Mesendoderm (in vitro differentiated cells): Measurements from ENCODE around the gene CCDC92B.

Experiments
- DNase-seq: peaks from one replicate; pipeline ENCODE4 v3.0.0; 2013
- H2AK5ac ChIP-seq: 2 replicates; pipeline ENCODE4 v1.6.1; 2013; ENCODE audit warnings: low read length, inconsistent platforms
- H2BK120ac ChIP-seq: 2 replicates; pipeline ENCODE4 v1.6.1; 2013; ENCODE audit warnings: low read depth, mild to moderate bottlenecking, low read length, moderate library complexity, mixed read lengths
- H2BK15ac ChIP-seq: replicated peaks from 2 replicates; pipeline ENCODE4 v1.6.1; 2013; ENCODE audit warnings: low read depth, mild to moderate bottlenecking, moderate library complexity
- H2BK5ac ChIP-seq: 2 replicates; pipeline ENCODE4 v1.6.1; 2013; ENCODE audit warnings: low read length, inconsistent platforms
- H3K18ac ChIP-seq: 2 replicates; pipeline ENCODE4 v1.6.1; 2013; ENCODE audit warnings: mild to moderate bottlenecking, low read length, mixed read lengths
- H3K23ac ChIP-seq: one replicate; pipeline ENCODE4 v1.6.1; 2013; ENCODE audit warnings: low read length
- H3K27ac ChIP-seq: 2 replicates; pipeline ENCODE4 v1.5.1; 2013; ENCODE audit warnings: low read depth, mild to moderate bottlenecking, inconsistent platforms, low read length, moderate library complexity
- H3K27me3 ChIP-seq: 2 replicates; pipeline ENCODE4 v1.6.1; 2013; ENCODE audit warnings: low read length, control low read depth, mild to moderate bottlenecking, inconsistent platforms; ENCODE audit not compliant: insufficient read depth, poor library complexity
- H3K36me3 ChIP-seq: 2 replicates; pipeline ENCODE4 v1.6.1; 2013; ENCODE audit warnings: low read length, inconsistent platforms; ENCODE audit not compliant: control insufficient read depth, insufficient read depth
- H3K4ac ChIP-seq: one replicate; pipeline ENCODE4 v1.6.1; 2013; ENCODE audit warnings: low read depth, mild to moderate bottlenecking, low read length, moderate library complexity
- H3K4me1 ChIP-seq: 2 replicates; pipeline ENCODE4 v1.6.1; 2013; ENCODE audit warnings: low read depth, low read length, inconsistent platforms; ENCODE audit not compliant: control insufficient read depth
- H3K4me2 ChIP-seq: 2 replicates; pipeline ENCODE4 v1.6.1; 2013; ENCODE audit warnings: low read length
- H3K4me3 ChIP-seq: 2 replicates; pipeline ENCODE4 v1.5.1; 2013; ENCODE audit warnings: mild to moderate bottlenecking, low read length
- H3K56ac ChIP-seq: one replicate; pipeline ENCODE4 v1.6.1; 2013; ENCODE audit warnings: low read length
- H3K79me1 ChIP-seq: 2 replicates; pipeline ENCODE4 v1.6.1; 2013; ENCODE audit warnings: low read length, inconsistent platforms
- H3K79me2 ChIP-seq: 2 replicates; pipeline ENCODE4 v1.6.1; 2013; ENCODE audit warnings: mild to moderate bottlenecking, low read length; ENCODE audit not compliant: control insufficient read depth, insufficient read depth
- H3K9ac ChIP-seq: 2 replicates; pipeline ENCODE4 v1.6.1; 2013; ENCODE audit warnings: low read length, inconsistent platforms
- H4K5ac ChIP-seq: one replicate; pipeline ENCODE4 v1.6.1; 2013; ENCODE audit warnings: low read length
- H4K8ac ChIP-seq: one replicate; pipeline ENCODE4 v1.6.1; 2013; ENCODE audit warnings: low read depth, mild to moderate bottlenecking, control low read depth, low read length, moderate library complexity
- whole genome bisulfite sequencing: extraction: QIAGEN DNeasy Blood & Tissue Kit; methylation state at CpG from one replicate; pipeline ENCODE4 v1.1.7; 2013; ENCODE audit warnings: low lambda C conversion rate, missing lambda C conversion rate; ENCODE audit not compliant: insufficient coverage; ENCODE audit errors: extremely low coverage; 5-methylcytosine and 5-hydroxymethylcytosine counted together

Gene CCDC92B

DNA sequence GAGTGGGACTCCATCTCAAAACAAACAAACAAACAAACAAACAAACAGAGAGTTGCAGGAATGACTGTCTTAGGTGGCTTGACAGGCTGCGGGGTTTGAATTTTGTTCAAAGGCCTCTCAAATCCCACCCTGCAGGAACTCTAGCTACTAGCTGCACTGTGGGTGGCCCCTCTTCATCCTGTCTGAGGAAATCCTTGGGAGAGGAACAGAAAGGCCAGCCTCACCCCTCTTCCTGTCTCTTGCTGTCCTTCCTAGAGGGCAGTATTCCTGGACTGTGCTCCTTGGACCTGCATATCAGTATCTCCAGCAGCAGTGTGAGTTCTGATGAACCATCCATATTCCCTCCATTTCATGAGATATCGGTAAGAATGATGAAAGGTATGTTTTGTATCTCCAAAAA lies 2.0 kb upstream of the CCDC92B start:
- DNase-seq, result no peak
- no peak overlapping the region for H3K27ac ChIP-seq
- no peak overlapping the region for H2AK5ac ChIP-seq
- no peak overlapping the region for H2BK15ac ChIP-seq
- H3K79me1 ChIP-seq, result no peaks in the 10 kb centered on the region
- no peak overlapping the region for H3K4ac ChIP-seq
- no peak overlapping the region for H2BK5ac ChIP-seq
- H3K9ac ChIP-seq, result no peak overlapping the region
- no peaks in the 10 kb centered on the region for H3K4me1 ChIP-seq
- no peak overlapping the region for H3K4me2 ChIP-seq
- no peak overlapping the region for H3K56ac ChIP-seq
- H4K8ac ChIP-seq, result no peak overlapping the region
- no peaks in the 10 kb centered on the region for H3K36me3 ChIP-seq
- peaks cover 2% of the 10 kb centered on the region for H3K27me3 ChIP-seq
- no peaks in the 10 kb centered on the region for H3K79me2 ChIP-seq
- no CpG with 5 or more reads among the region's 2 CpGs for WGBS
- H3K4me3 ChIP-seq, result no peak overlapping the region
- H3K23ac ChIP-seq, result no peak overlapping the region
- H2BK120ac ChIP-seq, result no peak overlapping the region
- no peak overlapping the region for H4K5ac ChIP-seq
- H3K18ac ChIP-seq, result no peak overlapping the region

DNA sequence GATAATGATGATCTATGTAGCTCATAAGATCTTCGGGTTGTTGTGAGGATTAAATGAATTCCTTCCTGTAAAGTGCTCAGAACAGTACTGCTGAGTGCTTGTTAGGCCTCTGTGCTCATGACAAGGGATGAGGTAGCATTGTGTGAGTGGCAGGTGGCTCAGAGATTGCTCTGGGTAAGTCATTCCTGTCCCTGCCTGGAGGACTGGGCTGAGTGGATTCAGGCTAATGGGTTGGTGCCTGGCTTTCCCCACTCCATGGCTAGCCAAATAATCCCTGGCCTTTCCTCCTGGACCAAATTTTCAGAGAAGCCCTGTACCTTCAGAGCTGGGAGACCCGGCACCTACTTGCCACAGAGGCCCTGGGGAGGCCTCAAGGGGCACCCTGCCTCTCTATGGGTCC lies 1.3 kb upstream of the CCDC92B start:
- Histone ChIP-seq H3K9ac (no peak overlapping the region), H3K79me1 (no peaks in the 10 kb centered on the region), H3K4ac (no peak overlapping the region), H3K79me2 (no peaks in the 10 kb centered on the region), H3K4me2 (no peak overlapping the region), H2BK120ac (no peak overlapping the region), H3K23ac (no peak overlapping the region), H3K4me1 (no peaks in the 10 kb centered on the region), H3K4me3 (no peak overlapping the region), H3K18ac (no peak overlapping the region), H3K27me3 (peaks cover 2% of the 10 kb centered on the region), H3K36me3 (no peaks in the 10 kb centered on the region), H4K8ac (no peak overlapping the region), H2BK5ac (no peak overlapping the region), H3K56ac (no peak overlapping the region), H4K5ac (no peak overlapping the region), H3K27ac (no peak overlapping the region), H2BK15ac (no peak overlapping the region), H2AK5ac (no peak overlapping the region)
- no CpG with 5 or more reads among the region's 2 CpGs for WGBS
- no peak for DNase-seq

GRCh38 chr17:2749784-2750181 lies 331 bp upstream of the CCDC92B start:
- Histone ChIP-seq H3K4me2 (no peak overlapping the region), H3K4ac (no peak overlapping the region), H2BK5ac (no peak overlapping the region), H2AK5ac (no peak overlapping the region), H3K56ac (no peak overlapping the region), H3K9ac (no peak overlapping the region), H3K23ac (no peak overlapping the region), H3K79me2 (no peaks in the 10 kb centered on the region), H3K4me3 (no peak overlapping the region), H3K18ac (no peak overlapping the region), H3K4me1 (no peaks in the 10 kb centered on the region), H4K8ac (no peak overlapping the region), H3K27me3 (peaks cover 2% of the 10 kb centered on the region), H3K27ac (no peak overlapping the region), H4K5ac (no peak overlapping the region), H2BK15ac (no peak overlapping the region), H2BK120ac (no peak overlapping the region), H3K36me3 (no peaks in the 10 kb centered on the region), H3K79me1 (no peaks in the 10 kb centered on the region)
- peak; percentile 85 for DNase-seq
- no CpG with 5 or more reads among the region's 35 CpGs for whole genome bisulfite sequencing

DNA sequence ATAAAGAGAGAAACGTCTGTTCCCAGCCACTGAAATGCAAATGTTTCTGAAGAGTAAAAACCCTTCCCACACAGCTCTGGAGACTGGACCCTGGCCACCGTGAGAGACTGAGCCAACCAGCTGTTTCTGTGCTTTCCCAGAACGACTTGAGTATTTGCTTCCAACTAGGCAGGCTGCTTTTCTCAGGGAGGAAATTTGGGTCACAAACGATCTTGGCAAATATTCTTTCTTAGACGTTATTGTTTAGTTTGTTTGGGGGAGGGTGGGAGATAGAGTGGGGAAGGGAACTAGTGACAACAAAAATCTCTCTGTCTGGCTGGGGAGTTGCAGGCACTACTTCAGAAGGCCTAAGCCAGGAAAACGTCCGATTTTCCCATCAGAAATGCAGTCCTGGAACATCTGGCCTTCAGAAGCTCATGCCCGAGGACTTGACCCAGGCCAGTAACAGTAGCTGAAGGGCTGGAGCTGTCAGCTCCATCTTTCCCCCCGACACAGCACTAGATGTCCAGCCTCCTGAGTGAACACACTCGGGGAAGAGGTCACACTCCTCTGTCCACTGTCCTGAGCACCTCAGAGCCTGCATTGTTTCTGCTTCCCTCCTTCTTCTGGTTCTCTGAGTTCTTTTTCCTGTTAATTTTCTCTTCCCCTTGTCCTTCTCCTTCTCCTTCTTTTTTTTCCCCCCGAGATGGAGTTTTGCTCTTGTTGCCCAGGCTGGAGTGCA lies 4.0 kb downstream of the CCDC92B start:
- H3K4me1 ChIP-seq, result no peaks in the 10 kb centered on the region
- DNase-seq, result no peak
- WGBS, result no CpG with 5 or more reads among the region's 11 CpGs
- no peak overlapping the region for H2BK15ac ChIP-seq
- H4K5ac ChIP-seq, result no peak overlapping the region
- no peak overlapping the region for H3K23ac ChIP-seq
- no peak overlapping the region for H2BK5ac ChIP-seq
- no peak overlapping the region for H3K4ac ChIP-seq
- H3K4me3 ChIP-seq, result no peak overlapping the region
- no peak overlapping the region for H3K18ac ChIP-seq
- H3K27ac ChIP-seq, result no peak overlapping the region
- no peak overlapping the region for H2AK5ac ChIP-seq
- no peaks in the 10 kb centered on the region for H3K27me3 ChIP-seq
- no peak overlapping the region for H2BK120ac ChIP-seq
- H4K8ac ChIP-seq, result no peak overlapping the region
- H3K79me1 ChIP-seq, result no peaks in the 10 kb centered on the region
- no peak overlapping the region for H3K9ac ChIP-seq
- no peak overlapping the region for H3K4me2 ChIP-seq
- H3K56ac ChIP-seq, result no peak overlapping the region
- H3K36me3 ChIP-seq, result no peaks in the 10 kb centered on the region
- no peaks in the 10 kb centered on the region for H3K79me2 ChIP-seq

DNA sequence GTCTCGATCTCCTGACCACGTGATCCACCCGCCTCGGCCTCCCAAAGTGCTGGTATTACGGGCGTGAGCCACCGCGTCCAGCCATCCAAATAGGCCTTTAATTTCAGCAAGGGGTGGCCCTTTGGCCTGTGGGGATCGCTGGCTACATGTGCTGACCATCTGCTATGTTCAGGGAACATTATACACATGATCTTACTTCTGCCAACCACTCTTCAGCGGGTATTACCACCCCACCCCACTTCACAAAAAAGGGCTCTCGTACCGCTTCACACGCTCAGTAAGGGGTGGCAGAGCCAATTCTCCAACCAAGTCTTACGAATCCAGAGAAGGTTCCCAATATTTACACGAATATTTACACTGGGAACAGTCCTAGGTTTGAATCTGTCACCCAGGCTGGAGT lies 11.8 kb downstream of the CCDC92B start:
- Histone ChIP-seq H3K79me1 (no peaks in the 10 kb centered on the region), H2BK120ac (no peak overlapping the region), H3K56ac (no peak overlapping the region), H2BK15ac (no peak overlapping the region), H3K4me3 (no peak overlapping the region), H3K4ac (no peak overlapping the region), H3K27me3 (no peaks in the 10 kb centered on the region), H3K4me2 (no peak overlapping the region), H3K27ac (no peak overlapping the region), H2AK5ac (no peak overlapping the region), H3K4me1 (no peaks in the 10 kb centered on the region), H4K5ac (no peak overlapping the region), H4K8ac (no peak overlapping the region), H3K79me2 (no peaks in the 10 kb centered on the region), H3K36me3 (no peaks in the 10 kb centered on the region), H3K23ac (no peak overlapping the region), H3K18ac (no peak overlapping the region), H3K9ac (no peak overlapping the region), H2BK5ac (no peak overlapping the region)
- DNase-seq, result no peak
- WGBS, result no CpG with 5 or more reads among the region's 15 CpGs

GRCh38 chr17:2736956-2737355 lies 12.5 kb downstream of the CCDC92B start:
- no peaks in the 10 kb centered on the region for H3K36me3 ChIP-seq
- no peak overlapping the region for H3K18ac ChIP-seq
- no peak overlapping the region for H2BK15ac ChIP-seq
- no peak overlapping the region for H4K8ac ChIP-seq
- H3K4ac ChIP-seq, result no peak overlapping the region
- no peak overlapping the region for H2BK5ac ChIP-seq
- H3K4me1 ChIP-seq, result no peaks in the 10 kb centered on the region
- no CpG with 5 or more reads among the region's 3 CpGs for WGBS
- H2AK5ac ChIP-seq, result no peak overlapping the region
- H3K56ac ChIP-seq, result no peak overlapping the region
- H4K5ac ChIP-seq, result no peak overlapping the region
- H2BK120ac ChIP-seq, result no peak overlapping the region
- H3K79me1 ChIP-seq, result no peaks in the 10 kb centered on the region
- H3K4me3 ChIP-seq, result no peak overlapping the region
- no peak overlapping the region for H3K27ac ChIP-seq
- H3K23ac ChIP-seq, result no peak overlapping the region
- DNase-seq, result no peak
- H3K4me2 ChIP-seq, result no peak overlapping the region
- no peaks in the 10 kb centered on the region for H3K27me3 ChIP-seq
- no peak overlapping the region for H3K9ac ChIP-seq
- H3K79me2 ChIP-seq, result no peaks in the 10 kb centered on the region
